HepG2 (cell line): Measurements from ENCODE around the gene AGPAT3. TPM values are rescaled to one million over a fixed set of nuclear protein-coding genes. Genes with fewer than 3 reads are reported as not detected.

Experiments used
- CEBPZ ChIP-seq: IDR thresholded peaks from 2 replicates; pipeline ENCODE4 v1.6.1; 2012; ENCODE audit warnings: low read length, improper control_type of control experiment
- DRAP1 ChIP-seq: IDR thresholded peaks from 2 replicates; pipeline ENCODE4 v1.6.1; 2016; ENCODE audit warnings: missing genetic modification reagents, missing compliant biosample characterization
- HDAC2 ChIP-seq: sonication (generic); formaldehyde crosslinking; IDR thresholded peaks from 2 replicates; pipeline ENCODE4 v1.4.0; 2020; ENCODE audit warnings: missing genetic modification reagents
- IRX3 ChIP-seq: sonication (generic); formaldehyde crosslinking; IDR thresholded peaks from 2 replicates; pipeline ENCODE4 v1.8.1; 2023; ENCODE audit warnings: mild to moderate bottlenecking, low read depth, missing genetic modification reagents, borderline replicate concordance
- KDM5B ChIP-seq: sonication (generic); formaldehyde crosslinking; IDR thresholded peaks from 2 replicates; pipeline ENCODE4 v1.4.0; 2020; ENCODE audit warnings: missing genetic modification reagents, mild to moderate bottlenecking, borderline replicate concordance
- MEIS2 ChIP-seq: sonication (generic); formaldehyde crosslinking; IDR thresholded peaks from 2 replicates; pipeline ENCODE4 v1.9.0; 2021; ENCODE audit warnings: mild to moderate bottlenecking, missing genetic modification reagents
- NR2F1 ChIP-seq, 2 experiments: fragments of 450-650 bp in 1 of 2; formaldehyde crosslinking in 1 of 2; IDR thresholded peaks; 2 replicates each; pipeline versions ENCODE4 v1.5.0 to v1.6.1; 2016 to 2020; ENCODE audit warnings: mild to moderate bottlenecking in 1 of 2, missing compliant biosample characterization in 1 of 2, missing genetic modification reagents in 1 of 2, moderate library complexity in 1 of 2
- NRL ChIP-seq: sonication (generic); formaldehyde crosslinking; IDR thresholded peaks from 2 replicates; pipeline ENCODE4 v1.5.0; 2020; ENCODE audit warnings: missing genetic modification reagents, mild to moderate bottlenecking, moderate library complexity, borderline replicate concordance
- POLR2AphosphoS5 ChIP-seq: IDR thresholded peaks from 2 replicates; pipeline ENCODE4 v1.6.1; 2012; ENCODE audit warnings: low read depth, low read length
- TCF7 ChIP-seq: sonication (generic); IDR thresholded peaks from 2 replicates; pipeline ENCODE4 v1.6.1; 2016; ENCODE audit warnings: antibody characterized with exemption, low read depth
- ZBTB26 ChIP-seq: IDR thresholded peaks from 2 replicates; pipeline ENCODE4 v1.6.1; 2016; ENCODE audit warnings: missing compliant biosample characterization, missing genetic modification reagents, borderline replicate concordance
- ZFP36L1 ChIP-seq: sonication (generic); formaldehyde crosslinking; IDR thresholded peaks from 2 replicates; pipeline ENCODE4 v1.8.0; 2022; ENCODE audit warnings: mild to moderate bottlenecking, missing genetic modification reagents, moderate library complexity
- ZNF121 ChIP-seq: sonication (generic); formaldehyde crosslinking; IDR thresholded peaks from 2 replicates; pipeline ENCODE4 v1.5.0; 2020; ENCODE audit warnings: mild to moderate bottlenecking, missing genetic modification reagents
- ZNF331 ChIP-seq: sonication (generic); formaldehyde crosslinking; IDR thresholded peaks from 2 replicates; pipeline ENCODE4 v1.4.0; 2020; ENCODE audit warnings: missing genetic modification reagents
- ZNF501 ChIP-seq: sonication (generic); formaldehyde crosslinking; IDR thresholded peaks from 2 replicates; pipeline ENCODE4 v1.5.1; 2020; ENCODE audit warnings: mild to moderate bottlenecking, moderate library complexity, missing genetic modification reagents
- ZNF616 ChIP-seq: sonication (generic); formaldehyde crosslinking; IDR thresholded peaks from 2 replicates; pipeline ENCODE4 v1.5.0; 2020; ENCODE audit warnings: low read depth, mild to moderate bottlenecking, missing genetic modification reagents
- ZNF746 ChIP-seq: sonication (generic); formaldehyde crosslinking; IDR thresholded peaks from 2 replicates; pipeline ENCODE4 v1.8.0; 2022; ENCODE audit warnings: mild to moderate bottlenecking, missing genetic modification reagents
- ZNF777 ChIP-seq: sonication (generic); formaldehyde crosslinking; IDR thresholded peaks from 2 replicates; pipeline ENCODE4 v1.4.0; 2020; ENCODE audit warnings: missing genetic modification reagents
- polyA plus RNA-seq, 8 experiments: library from polyadenylated mRNA; depleted of rRNA in 3 of 8; stranded (reverse) in 7 of 8; unstranded in 1 of 8; fragments of >200 nt; fragmentation: Illumina TruSeq in 4 of 8; extraction: Trizol in 4 of 8; gene quantifications; 2 replicates each; pipeline versions ENCODE4 v1.2.1 to v1.2.3, GENCODE V29; 2011 to 2016; ENCODE audit warnings: low read depth in 4 of 8, missing spikeins in 1 of 8, mixed read lengths in 1 of 8; ENCODE audit not compliant: insufficient read depth in 1 of 8
- total RNA-seq, 5 experiments: library from RNA; depleted of rRNA; stranded (reverse); fragments of >200 nt; fragmentation: Illumina TruSeq; extraction: Trizol; gene quantifications; 2 replicates each; pipeline ENCODE4 v1.2.3, GENCODE V29; 2016; ENCODE audit warnings: low read depth in 1 of 5
- TF ChIP-seq, protein P1 (sequence below): IDR thresholded peaks from 2 replicates; pipeline ENCODE4 v1.6.1; 2018; ENCODE audit warnings: missing genetic modification reagents
- TF ChIP-seq, protein P2 (sequence below): sonication (generic); formaldehyde crosslinking; IDR thresholded peaks from 2 replicates; pipeline ENCODE4 v1.5.0; 2020; ENCODE audit warnings: missing genetic modification reagents, mild to moderate bottlenecking, borderline replicate concordance
- TF ChIP-seq, protein P3 (sequence below): sonication (generic); formaldehyde crosslinking; IDR thresholded peaks from 2 replicates; pipeline ENCODE4 v1.4.0; 2020; ENCODE audit warnings: missing genetic modification reagents

The AGPAT3 gene
- total and polyA plus RNA-seq, 2 of the 13 experiments (the other 11 are each of a cell fraction or from before 2014, with no cell fraction given): 32.2 to 54.4 TPM

- TF ChIP-seq TCF7 (no peak), IRX3 (CRISPR knock-in tag) (no peak), NR2F1 (CRISPR knock-in tag; IDR thresholded peaks at IDR 0.05) (no peak; a peak in 1 of 4 replicates), ZNF501 (CRISPR knock-in tag) (no peak), HDAC2 (CRISPR knock-in tag) (0 out of 2 replicates have a peak, but pooled peaks have one; percentile 6), ZBTB26 (CRISPR knock-in tag) (no peak), KDM5B (CRISPR knock-in tag) (peak; percentile 62; the same call in 1 of the 2 replicates), ZNF121 (no peak), DRAP1 (CRISPR knock-in tag) (peak; percentile 36; the same call in 1 of the 2 replicates), ZNF746 (CRISPR knock-in tag) (0 out of 2 replicates have a peak, but pooled peaks have one; percentile 30), ZFP36L1 (CRISPR knock-in tag) (no peak), ZNF616 (CRISPR knock-in tag) (peak; percentile 64; the same call in 1 of the 2 replicates), ZNF331 (CRISPR knock-in tag) (peak; percentile 39; the same call in 1 of the 2 replicates), POLR2AphosphoS5 (peak; percentile 65), NRL (CRISPR knock-in tag) (peak; percentile 47; the same call in 1 of the 2 replicates), CEBPZ (no peak), MEIS2 (CRISPR knock-in tag) (peak; percentile 81; the same call in 1 of the 2 replicates), ZNF777 (CRISPR knock-in tag) (peak; percentile 71)
- TF ChIP-seq, protein P1, sequence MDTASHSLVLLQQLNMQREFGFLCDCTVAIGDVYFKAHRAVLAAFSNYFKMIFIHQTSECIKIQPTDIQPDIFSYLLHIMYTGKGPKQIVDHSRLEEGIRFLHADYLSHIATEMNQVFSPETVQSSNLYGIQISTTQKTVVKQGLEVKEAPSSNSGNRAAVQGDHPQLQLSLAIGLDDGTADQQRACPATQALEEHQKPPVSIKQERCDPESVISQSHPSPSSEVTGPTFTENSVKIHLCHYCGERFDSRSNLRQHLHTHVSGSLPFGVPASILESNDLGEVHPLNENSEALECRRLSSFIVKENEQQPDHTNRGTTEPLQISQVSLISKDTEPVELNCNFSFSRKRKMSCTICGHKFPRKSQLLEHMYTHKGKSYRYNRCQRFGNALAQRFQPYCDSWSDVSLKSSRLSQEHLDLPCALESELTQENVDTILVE (CRISPR knock-in tag): peak; percentile 83; the same call in 1 of the 2 replicates
- TF ChIP-seq, protein P2, sequence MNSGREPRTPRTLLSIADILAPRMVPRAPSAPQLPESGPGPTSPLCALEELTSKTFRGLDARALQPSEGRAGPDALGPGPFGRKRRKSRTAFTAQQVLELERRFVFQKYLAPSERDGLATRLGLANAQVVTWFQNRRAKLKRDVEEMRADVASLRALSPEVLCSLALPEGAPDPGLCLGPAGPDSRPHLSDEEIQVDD (CRISPR knock-in tag): 0 out of 2 replicates have a peak, but pooled peaks have one; percentile 31
- TF ChIP-seq, protein P3, sequence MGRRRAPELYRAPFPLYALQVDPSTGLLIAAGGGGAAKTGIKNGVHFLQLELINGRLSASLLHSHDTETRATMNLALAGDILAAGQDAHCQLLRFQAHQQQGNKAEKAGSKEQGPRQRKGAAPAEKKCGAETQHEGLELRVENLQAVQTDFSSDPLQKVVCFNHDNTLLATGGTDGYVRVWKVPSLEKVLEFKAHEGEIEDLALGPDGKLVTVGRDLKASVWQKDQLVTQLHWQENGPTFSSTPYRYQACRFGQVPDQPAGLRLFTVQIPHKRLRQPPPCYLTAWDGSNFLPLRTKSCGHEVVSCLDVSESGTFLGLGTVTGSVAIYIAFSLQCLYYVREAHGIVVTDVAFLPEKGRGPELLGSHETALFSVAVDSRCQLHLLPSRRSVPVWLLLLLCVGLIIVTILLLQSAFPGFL (CRISPR knock-in tag): no peak
Measured at GRCh38 chr21:44011579-44012473, 146.8 kb downstream of the AGPAT3 start, which contains the start of gene TRAPPC10 (continued).
